GM21619 (cell line): Measurements from ENCODE around the gene AOPEP.

ENCODE experiments used
- ATAC-seq: cut with Tn5 transposase; IDR thresholded peaks from one replicate; pipeline ENCODE4 v1.9.1; 2021; ENCODE audit not compliant: unreplicated experiment

AOPEP gene

DNA sequence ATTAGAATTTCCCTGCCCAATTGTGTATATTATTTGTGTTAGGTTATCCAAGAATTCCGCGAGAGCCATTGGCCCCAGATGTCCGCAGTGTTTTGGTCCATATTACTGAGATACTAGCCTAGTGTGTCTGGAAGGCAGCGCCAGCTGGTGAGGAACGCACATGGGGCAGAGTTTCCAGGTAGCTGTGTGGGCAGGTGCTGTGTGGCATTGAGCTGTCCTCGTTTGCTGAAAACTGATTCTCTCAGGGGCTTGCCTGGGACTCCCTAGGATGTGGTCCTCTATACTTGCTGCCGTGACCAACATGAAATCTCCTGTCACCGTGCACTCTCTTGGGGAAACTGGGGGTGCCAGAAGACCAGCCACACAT, 302.3 kb downstream of the AOPEP start:
- no peak for ATAC-seq

DNA sequence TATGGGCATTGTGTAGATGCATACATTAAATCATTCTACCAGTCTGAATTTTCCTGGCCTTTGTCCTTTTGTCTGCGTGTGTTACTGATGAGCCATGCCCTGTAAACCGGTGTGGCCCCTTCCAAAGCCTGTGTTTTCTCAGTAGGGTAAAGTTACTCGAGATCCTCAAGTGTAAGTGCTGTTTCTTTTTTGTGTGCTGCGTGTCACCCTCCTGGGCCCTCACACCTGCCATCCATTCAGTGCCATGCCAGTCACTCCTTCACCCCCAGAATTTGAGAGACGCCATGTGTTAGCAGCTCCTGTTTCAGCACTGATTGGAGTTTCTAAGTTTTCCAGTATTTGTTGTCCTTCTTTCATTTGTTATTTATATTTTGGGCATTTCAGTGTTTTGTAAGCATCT, 302.8 kb downstream of the AOPEP start:
- no peak for ATAC-seq

DNA sequence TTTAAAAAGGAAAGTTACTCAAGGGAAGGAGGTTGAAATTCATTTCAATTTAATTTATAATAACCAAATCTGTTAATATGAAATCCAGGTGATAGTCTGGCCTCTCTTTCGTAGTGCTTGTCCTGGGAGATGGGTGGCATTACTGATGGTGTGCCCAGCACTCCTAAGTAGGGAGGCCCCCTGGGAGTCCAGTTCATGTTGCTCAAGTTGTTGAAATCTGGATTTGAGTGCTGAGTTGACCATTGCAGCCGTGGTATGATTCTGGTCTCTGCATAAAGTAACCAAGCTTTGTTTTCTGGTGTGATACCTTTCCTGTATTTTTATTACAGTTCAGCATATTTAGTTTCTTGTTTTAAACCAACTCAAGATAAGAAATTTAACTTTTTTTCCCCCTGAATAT, 303.2 kb downstream of the AOPEP start:
- ATAC-seq: no peak

GRCh38 chr9:95030344-95030743, 303.8 kb downstream of the AOPEP start:
- ATAC-seq: no peak

GRCh38 chr9:95030920-95031642, 304.6 kb downstream of the AOPEP start:
- no peak for ATAC-seq

DNA sequence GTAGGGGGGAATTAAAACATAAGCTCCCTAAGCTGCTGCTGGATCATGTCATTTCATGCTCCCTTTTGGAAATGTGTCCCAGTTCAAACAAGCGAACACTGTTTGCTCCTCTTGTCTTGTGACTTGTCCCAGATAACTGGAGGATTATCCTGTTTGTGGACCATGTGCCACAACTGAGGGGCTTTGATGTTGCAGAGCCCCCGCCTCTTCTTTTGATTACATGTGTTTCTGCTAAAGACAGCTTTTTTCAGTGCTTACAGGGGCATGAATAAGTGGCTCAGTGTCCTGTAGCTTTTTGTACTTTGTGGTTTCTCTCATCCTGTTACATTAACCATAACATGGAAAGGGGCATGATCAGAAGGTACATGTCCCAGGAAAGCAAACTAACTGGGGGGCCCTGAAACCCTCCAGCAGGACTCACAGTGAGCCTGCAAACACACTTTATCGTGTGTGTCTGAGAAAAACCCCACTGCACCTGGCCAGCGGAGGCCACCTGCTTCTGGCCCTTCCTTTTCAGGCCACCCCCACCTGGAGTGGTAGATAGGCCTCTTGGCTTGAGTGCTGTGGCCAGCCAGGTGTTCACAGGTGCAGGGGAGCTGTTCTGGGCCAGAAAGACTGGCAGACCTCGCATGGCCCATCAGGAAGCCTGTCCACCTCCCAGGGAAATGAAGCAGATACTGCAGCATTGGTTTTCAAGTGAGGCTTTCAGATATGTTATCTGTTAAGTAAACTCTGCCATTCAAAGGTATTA, 305.4 kb downstream of the AOPEP start:
- ATAC-seq: no peak

GRCh38 chr9:95032580-95033341, 306.3 kb downstream of the AOPEP start:
- ATAC-seq: no peak

DNA sequence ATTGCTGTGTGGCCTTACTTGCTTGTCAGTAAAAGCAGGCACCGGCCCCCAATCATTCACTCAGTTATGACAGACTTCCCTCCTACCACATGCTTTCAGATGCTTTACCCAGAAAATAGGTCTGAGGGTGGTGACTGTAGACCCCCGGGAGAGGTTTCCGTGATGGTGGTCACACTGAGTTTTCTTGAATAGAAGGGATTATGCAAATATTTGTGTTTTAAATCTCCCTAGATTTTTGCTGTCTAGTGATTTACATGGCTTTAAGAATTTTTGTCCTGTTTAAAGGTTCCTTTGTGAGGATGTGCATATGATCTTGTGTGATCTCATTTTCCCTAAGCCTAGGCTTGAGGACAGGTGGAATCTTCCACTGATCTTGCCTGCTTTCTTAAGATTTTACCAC, 309.3 kb downstream of the AOPEP start:
- no peak for ATAC-seq

DNA sequence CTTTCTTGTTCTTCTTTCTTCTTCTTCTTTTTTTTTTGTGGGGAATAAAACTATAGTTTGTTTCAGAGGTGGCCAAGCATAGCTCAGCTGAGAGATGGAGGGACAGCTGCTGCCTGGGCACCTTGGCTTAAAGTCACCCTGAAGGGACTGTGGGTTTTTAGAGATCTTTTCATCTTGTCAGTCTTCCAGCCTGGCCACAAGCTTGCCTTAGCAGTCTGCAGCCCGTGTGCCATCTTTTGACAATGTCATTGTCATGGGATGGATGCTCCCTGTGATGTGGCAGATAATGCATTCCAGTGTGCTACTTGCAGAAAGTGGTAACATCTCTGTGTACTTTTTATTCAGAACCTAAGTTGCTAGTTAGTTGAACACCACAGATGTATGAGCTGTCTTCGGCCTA, 310.2 kb downstream of the AOPEP start:
- no peak for ATAC-seq

DNA sequence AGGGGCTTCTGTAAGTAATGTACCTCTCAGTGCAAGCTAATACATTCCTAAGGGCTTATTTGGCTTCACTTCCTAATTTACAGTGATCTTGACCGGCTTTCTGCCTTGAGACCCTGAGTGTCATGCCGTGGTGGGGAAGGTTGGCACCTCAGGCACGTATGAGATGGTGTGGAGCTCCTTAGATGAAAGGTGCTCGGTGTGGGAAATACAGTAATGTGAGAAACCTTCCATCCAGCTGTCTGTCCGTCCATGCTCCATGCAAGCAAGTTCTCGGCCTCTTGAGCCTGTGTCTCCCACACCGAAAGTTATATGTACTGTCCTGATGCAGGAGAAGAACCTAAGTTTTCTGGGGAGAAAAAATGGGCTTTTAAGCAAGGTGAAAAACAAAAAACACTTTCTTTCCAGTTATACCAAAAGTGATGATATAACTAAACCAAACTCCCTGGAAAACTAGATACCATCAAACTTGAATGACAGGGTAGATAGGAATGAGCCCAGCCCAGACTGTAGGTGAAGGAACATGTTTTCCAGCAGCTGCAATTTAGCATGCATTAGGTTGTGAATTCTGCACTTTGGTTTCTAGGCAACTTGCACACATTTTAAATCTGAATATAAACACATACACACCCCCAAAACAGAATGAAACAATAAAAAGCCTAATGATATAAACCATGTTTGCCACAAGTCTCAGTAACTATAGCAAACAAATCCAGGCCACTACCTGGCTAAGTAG, 311.5 kb downstream of the AOPEP start:
- ATAC-seq: no peak

- no peak for ATAC-seq
Measured at GRCh38 chr9:95038666-95039065, 312.2 kb downstream of the AOPEP start.

GRCh38 chr9:95040106-95040505, 313.6 kb downstream of the AOPEP start:
- ATAC-seq: no peak

DNA sequence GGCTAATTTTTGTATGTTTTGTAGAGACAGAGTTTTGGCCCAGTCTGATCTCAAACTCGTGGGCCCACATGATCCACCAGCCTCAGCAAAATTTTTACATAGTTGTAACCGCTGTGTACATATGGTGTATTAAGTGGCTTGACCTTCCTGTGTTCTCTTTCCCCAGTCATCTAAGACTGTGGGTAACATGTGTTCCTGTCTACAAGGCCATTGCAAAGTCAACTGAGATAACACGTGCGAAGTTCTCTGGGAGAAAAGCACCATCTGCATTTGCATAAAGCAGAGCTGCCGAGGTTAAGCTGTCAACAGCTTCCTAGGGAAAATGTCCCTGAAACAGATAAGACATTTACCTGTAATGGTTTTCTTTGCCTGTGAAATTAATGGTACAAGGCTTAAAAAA, 317.3 kb downstream of the AOPEP start:
- ATAC-seq: no peak

- no peak for ATAC-seq
Measured at GRCh38 chr9:95044731-95045508, 318.4 kb downstream of the AOPEP start.

- no peak for ATAC-seq
Measured at GRCh38 chr9:95045751-95046150, 319.3 kb downstream of the AOPEP start.

DNA sequence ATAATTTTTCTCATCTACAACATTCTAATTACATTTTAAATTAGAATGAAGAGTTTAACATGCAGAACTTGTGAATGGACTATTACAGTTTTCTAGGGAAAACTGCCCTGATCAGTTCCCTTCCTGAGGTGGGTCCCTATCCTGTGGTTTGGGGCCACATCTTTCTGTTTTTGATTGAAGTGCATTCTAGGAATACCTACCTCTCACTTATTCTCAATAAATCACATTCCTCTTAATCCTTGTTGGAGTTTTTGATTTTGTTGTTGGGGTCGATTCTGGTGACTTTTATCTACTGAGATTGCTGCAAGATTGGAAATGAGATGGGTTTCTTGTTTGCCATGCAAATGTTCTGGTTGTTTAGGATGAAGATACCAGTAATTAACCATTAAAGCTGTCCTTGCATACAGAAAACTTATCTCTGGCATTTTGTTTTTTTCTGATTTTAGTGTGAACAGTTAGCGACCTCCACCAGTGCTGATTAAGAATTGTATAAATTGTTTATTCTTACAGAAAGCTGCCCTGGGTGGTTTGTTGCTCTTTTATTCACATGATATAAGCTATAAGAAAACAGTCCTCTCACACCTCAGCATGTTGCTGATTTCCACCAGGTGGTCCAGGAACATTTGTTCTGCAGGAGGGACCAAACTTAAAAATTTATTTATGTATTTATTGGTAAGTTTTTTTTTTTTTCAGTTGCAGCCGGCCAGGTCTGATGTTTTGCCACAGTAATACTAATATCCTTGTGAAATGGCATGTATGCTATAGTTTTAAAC, 321.1 kb downstream of the AOPEP start:
- no peak for ATAC-seq

DNA sequence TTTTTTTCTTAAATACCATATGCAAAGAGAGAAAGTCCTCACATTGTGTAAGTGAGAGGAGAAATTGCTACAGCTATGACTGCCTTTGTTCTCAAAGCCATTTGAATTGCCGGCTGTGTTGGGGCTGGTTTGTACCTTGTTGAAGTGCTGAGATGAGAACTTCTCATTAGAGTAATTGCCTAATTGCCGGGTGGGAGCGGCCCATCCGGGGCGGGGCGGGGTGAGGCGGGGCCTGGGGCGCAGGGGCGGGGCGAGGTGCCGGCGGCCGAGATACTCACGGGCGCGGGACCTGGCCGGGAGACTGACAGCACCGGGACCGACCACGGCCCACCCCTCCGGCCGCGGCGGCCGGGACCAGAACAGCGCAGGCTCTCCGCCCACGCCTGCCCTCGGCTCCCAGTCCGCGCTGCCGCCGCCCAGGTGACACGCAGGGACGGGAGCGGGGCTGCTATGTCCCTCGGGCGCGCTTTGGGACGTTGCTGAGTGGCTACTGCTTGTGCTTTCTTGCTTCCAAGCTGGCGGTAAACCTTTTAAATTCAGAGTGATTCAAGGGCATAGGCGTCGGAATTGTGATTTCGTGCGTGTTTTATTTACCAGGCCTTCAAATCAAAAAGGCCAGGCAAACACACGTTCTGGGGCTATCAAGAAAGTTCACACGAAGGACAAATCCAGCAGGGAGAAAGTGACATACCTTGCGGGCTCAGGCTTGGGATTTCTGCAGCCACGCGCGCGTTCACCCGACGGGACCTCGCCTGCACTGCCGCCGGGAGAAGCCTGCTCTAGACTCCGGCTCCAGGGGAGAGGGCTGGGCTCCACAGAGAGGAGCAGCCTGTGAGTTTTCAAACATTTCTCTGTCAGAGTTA, 322.0 kb downstream of the AOPEP start:
- peak; percentile 71 for ATAC-seq

DNA sequence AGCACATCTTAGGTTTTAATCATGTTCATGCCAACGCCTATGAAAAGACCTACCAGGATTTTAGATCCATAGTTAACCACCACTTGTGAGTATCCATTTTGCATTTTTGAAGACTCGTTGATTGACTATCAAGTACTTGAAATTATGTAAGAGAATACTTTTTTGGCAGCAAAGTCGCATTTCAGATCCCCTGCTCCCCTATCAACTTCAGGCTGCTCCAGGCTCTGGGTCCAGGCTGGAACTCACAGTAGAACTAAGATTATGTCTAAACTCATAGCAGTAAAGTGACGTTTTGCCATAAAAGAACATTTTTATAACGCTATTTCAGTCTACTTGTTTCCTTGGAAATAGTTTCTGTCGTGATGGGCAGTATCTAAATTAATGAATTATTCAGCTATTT, 323.3 kb downstream of the AOPEP start:
- no peak for ATAC-seq
